Panc1 (cell line): Measurements from ENCODE around the gene SRXN1.

ENCODE experiments used
- CTCF ChIP-seq: fragments of 450-650 bp; IDR thresholded peaks from 2 replicates; pipeline ENCODE4 v1.5.1; 2017; ENCODE audit warnings: mild to moderate bottlenecking
- TCF7L2 ChIP-seq: IDR thresholded peaks from 2 replicates; pipeline ENCODE4 v1.6.1; 2011; ENCODE audit warnings: mild to moderate bottlenecking, low read depth, low read length, inconsistent platforms

DNA sequence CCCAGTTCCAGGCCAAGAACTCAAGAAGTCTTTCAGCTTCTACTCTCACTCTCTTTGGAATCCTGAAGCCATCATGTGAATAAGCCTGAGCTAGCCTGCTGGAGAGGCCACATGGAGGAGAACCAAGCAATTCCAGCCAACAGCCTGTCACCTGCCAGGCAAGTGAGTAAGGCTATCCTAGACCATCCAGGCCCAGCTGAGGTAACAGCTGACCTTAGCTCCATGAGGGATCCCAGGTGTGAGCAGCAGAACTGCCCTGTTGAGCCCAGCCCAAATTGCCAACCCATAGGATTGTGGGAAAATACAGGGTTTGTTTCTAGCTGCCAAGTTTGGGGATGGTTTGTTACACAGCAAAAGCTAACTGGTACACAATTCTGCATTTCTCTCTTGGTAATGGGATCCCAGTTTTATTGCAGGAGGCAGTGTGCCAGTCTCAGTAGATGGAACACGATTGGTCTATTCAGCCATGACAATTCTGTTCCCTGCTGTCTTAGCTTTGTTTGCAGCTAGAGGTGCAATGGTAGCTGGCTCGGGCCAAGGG, 5.5 kb downstream of the SRXN1 start:
- no peak for TF ChIP-seq CTCF
- no peak for TF ChIP-seq TCF7L2
